Measurements from ENCODE around the gene GABRB2.

GRCh38 chr5:161258438-161258837 lies 288.1 kb downstream of the GABRB2 start:
- TF ChIP-seq CTCF (IDR thresholded peaks at IDR 0.05; ENCODE audit: borderline replicate concordance, extremely low read depth, low read length, poor library complexity, severe bottlenecking) (no peak), EZH2 (IDR thresholded peaks at IDR 0.05; ENCODE audit: borderline replicate concordance, low read depth, low read length, severe bottlenecking) (no peak)
